OCI-LY7 (cell line): ENCODE results near the gene FIGN.

Source experiments
- CTCF ChIP-seq: fragments of 200-600 bp; sonication (generic); conservative IDR thresholded peaks from 2 replicates; pipeline ENCODE4 v1.5.1; 2014; ENCODE audit warnings: mild to moderate bottlenecking, antibody characterized with exemption, low read length, moderate library complexity, mixed read lengths
- EZH2phosphoT487 ChIP-seq: fragments of 200-600 bp; sonication (generic); IDR thresholded peaks from 2 replicates; pipeline ENCODE4 v1.6.1; 2018; ENCODE audit warnings: low read depth, borderline replicate concordance, mild to moderate bottlenecking, mixed run types, antibody characterized with exemption, low read length, moderate library complexity, mixed read lengths

GRCh38 chr2:163719331-163719730, 16.5 kb downstream of the FIGN start:
- TF ChIP-seq CTCF (no peak), EZH2phosphoT487 (no peak)
